ENCODE measurements around the gene VIM. TPM values are rescaled to one million over a fixed set of nuclear protein-coding genes. Genes with fewer than 3 reads are reported as not detected.

The VIM gene
- total and polyA plus RNA-seq, 7 donors, result 112 to 1,636 (median 930) TPM

- Histone ChIP-seq H3K27ac (no peak overlapping the region), H3K27me3 (no peaks in the 10 kb centered on the region), H3K4me3 (no peak overlapping the region), H3K36me3 (no peaks in the 10 kb centered on the region), H3K4me1 (no peaks in the 10 kb centered on the region), H3K9me3 (peaks cover 0 to 4% (median 2%) of the 10 kb centered on the region in 4 donors)
- DNase-seq, result no peak
- TF ChIP-seq, protein P1, sequence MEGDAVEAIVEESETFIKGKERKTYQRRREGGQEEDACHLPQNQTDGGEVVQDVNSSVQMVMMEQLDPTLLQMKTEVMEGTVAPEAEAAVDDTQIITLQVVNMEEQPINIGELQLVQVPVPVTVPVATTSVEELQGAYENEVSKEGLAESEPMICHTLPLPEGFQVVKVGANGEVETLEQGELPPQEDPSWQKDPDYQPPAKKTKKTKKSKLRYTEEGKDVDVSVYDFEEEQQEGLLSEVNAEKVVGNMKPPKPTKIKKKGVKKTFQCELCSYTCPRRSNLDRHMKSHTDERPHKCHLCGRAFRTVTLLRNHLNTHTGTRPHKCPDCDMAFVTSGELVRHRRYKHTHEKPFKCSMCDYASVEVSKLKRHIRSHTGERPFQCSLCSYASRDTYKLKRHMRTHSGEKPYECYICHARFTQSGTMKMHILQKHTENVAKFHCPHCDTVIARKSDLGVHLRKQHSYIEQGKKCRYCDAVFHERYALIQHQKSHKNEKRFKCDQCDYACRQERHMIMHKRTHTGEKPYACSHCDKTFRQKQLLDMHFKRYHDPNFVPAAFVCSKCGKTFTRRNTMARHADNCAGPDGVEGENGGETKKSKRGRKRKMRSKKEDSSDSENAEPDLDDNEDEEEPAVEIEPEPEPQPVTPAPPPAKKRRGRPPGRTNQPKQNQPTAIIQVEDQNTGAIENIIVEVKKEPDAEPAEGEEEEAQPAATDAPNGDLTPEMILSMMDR (IDR thresholded peaks at IDR 0.05), result no peak
- TF ChIP-seq EP300 (IDR thresholded peaks at IDR 0.05), result no peak
- TF ChIP-seq POLR2A (IDR thresholded peaks at IDR 0.05), result no peak
- TF ChIP-seq POLR2AphosphoS5 (IDR thresholded peaks at IDR 0.05), result no peak
- intact Hi-C loops (cut with DNase I), result no loop called here
- WGBS, 2 donors, result 86 to 91% methylated on average over 9 of the region's 9 CpGs
Measured at GRCh38 chr10:17276756-17277424, 48.8 kb downstream of the VIM start.

DNA sequence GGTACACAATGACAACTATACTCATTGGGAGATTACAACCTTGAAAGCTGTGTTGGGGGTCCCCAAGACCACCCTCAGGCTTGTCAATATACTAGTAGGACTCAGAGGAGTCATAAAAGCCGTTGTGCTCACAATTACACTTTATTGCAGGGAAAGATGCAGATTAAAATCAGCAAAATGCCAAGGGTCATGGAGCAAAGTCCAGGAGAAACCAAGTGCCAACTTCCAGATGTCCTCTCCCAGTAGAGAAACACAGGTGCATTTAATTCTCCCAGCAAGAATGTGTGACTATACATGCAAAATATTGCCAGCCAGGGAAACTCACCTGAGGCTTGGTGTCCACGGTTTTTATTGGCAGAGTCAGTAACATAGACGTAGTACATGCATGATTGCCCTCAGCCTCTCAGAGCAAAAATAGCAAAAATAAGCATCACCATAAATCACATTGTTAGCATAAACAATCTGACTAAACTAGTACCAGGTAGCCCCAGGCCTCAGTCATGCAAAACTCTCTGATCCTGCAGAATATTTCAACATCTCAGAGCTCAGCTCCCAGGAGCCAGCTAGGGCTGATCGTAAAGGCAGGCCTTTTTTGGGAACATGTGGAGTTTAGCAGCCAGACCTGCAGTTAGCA, 50.7 kb downstream of the VIM start:
- Histone ChIP-seq H3K4me1 (no peaks in the 10 kb centered on the region), H3K27ac (no peak overlapping the region), H3K9me3 (peaks cover 0 to 13% (median 2%) of the 10 kb centered on the region in 4 donors), H3K4me3 (no peak overlapping the region), H3K27me3 (no peaks in the 10 kb centered on the region), H3K36me3 (no peaks in the 10 kb centered on the region)
- intact Hi-C loops (cut with DNase I), result no loop called here
- WGBS, 2 donors, result 36 to 68% methylated on average over 4 of the region's 4 CpGs
- no peak for TF ChIP-seq EP300 (IDR thresholded peaks at IDR 0.05)
- TF ChIP-seq POLR2A (IDR thresholded peaks at IDR 0.05), result no peak
- DNase-seq, result no peak

DNA sequence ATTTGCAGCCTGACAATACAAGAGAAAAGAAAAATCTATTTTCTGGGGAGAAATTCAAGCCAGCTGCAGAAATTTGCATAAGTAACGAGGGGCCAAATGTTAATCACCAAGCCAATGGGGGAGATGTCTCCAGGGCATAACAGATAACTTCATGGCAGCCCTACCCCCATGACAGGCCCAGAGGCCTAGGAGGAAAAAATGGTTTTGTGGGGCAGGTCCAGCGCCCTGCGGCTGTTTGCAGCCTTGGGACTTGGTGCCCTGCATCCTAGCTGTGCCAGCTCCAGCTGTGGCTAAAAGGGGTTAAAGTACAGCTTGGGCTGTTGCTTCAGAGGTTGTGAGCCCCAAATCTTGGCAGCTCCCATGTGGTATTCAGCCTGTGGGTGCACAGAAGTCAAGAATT, 54.3 kb downstream of the VIM start:
- intact Hi-C loops (cut with DNase I), result no loop called here

GRCh38 chr10:17286562-17287550, 58.8 kb downstream of the VIM start:
- WGBS, 2 donors, result 67 to 76% methylated on average over 10 of the region's 10 CpGs
- DNase-seq, result no peak
- Histone ChIP-seq H3K4me3 (no peak overlapping the region), H3K27ac (no peak overlapping the region), H3K27me3 (no peaks in the 10 kb centered on the region), H3K9me3 (peaks cover 0 to 9% (median 0%) of the 10 kb centered on the region in 4 donors), H3K4me1 (no peaks in the 10 kb centered on the region), H3K36me3 (no peaks in the 10 kb centered on the region)
- intact Hi-C loops (cut with DNase I), result no loop called here
- TF ChIP-seq, protein P1 (IDR thresholded peaks at IDR 0.05), result no peak
- TF ChIP-seq POLR2AphosphoS5 (IDR thresholded peaks at IDR 0.05) (no peak), POLR2A (IDR thresholded peaks at IDR 0.05) (no peak), EP300 (IDR thresholded peaks at IDR 0.05) (no peak)

More for the DNA sequence above, 54.3 kb downstream of the VIM start:
- Histone ChIP-seq H3K36me3 (no peaks in the 10 kb centered on the region), H3K27me3 (no peaks in the 10 kb centered on the region), H3K4me1 (no peaks in the 10 kb centered on the region), H3K27ac (no peak overlapping the region), H3K9me3 (peaks cover 0 to 13% (median 0%) of the 10 kb centered on the region in 4 donors), H3K4me3 (no peak overlapping the region)
- DNase-seq, result no peak
- WGBS, 2 donors, result 86 to 93% methylated on average over 3 of the region's 3 CpGs
- TF ChIP-seq, protein P1 (IDR thresholded peaks at IDR 0.05), result no peak
- TF ChIP-seq EP300 (IDR thresholded peaks at IDR 0.05) (no peak), POLR2AphosphoS5 (IDR thresholded peaks at IDR 0.05) (no peak), POLR2A (IDR thresholded peaks at IDR 0.05) (no peak)

Other genes starting within 250 kb of the VIM start
- gene CUBN, start 98.4 kb upstream of the VIM start, total RNA-seq, result 1 to 10 TPM; 1.1 to 2.4 (median 1.2) TPM
- under 1 TPM in 1 of 3 donors, not detected in 2; 0.25 TPM for gene CUBN, start 98.4 kb upstream of the VIM start, polyA plus RNA-seq
- gene TRDMT1, start 26.6 kb upstream of the VIM start, total RNA-seq, result 10 to 100 TPM in 1 of 4 donors, 1 to 10 TPM in 3; 7.5 to 13.6 (median 8.4) TPM
- 1 to 10 TPM; 1.2 to 2.3 (median 2.3) TPM for gene TRDMT1, start 26.6 kb upstream of the VIM start, polyA plus RNA-seq
- gene ST8SIA6, start 226.4 kb downstream of the VIM start, total RNA-seq, result 1 to 10 TPM in 3 of 4 donors, under 1 TPM in 1; 0.66 to 2.6 (median 1.3) TPM
- gene ST8SIA6, start 226.4 kb downstream of the VIM start, polyA plus RNA-seq, result under 1 TPM in 1 of 3 donors, not detected in 2; 0.50 TPM

Data from sigmoid colon (tissue), 7 donors.